ENCODE measurements around the gene ENPP7.

ENPP7 gene

GRCh38 chr17:79730769-79731483 is at the start of gene ENPP7:
TSS of gene ENPP7 (plus strand) at chr17:79730943. CDS start at chr17:79731140, 197 bp downstream.
- DNase-seq, result no peak

GRCh38 chr17:79681101-79681621 is 49.6 kb upstream of the ENPP7 start:
- no peak for DNase-seq

- no peak for DNase-seq
These were observed 49.0 kb upstream of the ENPP7 start for GRCh38 chr17:79681628-79682261.

- no peak for DNase-seq
These were observed 47.4 kb upstream of the ENPP7 start for GRCh38 chr17:79683365-79683764.

- DNase-seq, result no peak
These were observed 46.4 kb upstream of the ENPP7 start for GRCh38 chr17:79684132-79684985.

- DNase-seq, result no peak
These were observed 45.6 kb upstream of the ENPP7 start for GRCh38 chr17:79685121-79685520.

- DNase-seq, result no peak
These were observed 44.3 kb upstream of the ENPP7 start for GRCh38 chr17:79686476-79686875.

GRCh38 chr17:79690466-79690865 is 40.3 kb upstream of the ENPP7 start:
- DNase-seq, result no peak

- no peak for DNase-seq
These were observed 39.5 kb upstream of the ENPP7 start for GRCh38 chr17:79690988-79691836.

- DNase-seq, result no peak
These were observed 38.8 kb upstream of the ENPP7 start for GRCh38 chr17:79691931-79692330.

GRCh38 chr17:79693419-79693818 is 37.3 kb upstream of the ENPP7 start:
- DNase-seq, result no peak

GRCh38 chr17:79695293-79695790 is 35.4 kb upstream of the ENPP7 start:
- no peak for DNase-seq

- no peak for DNase-seq
These were observed 34.7 kb upstream of the ENPP7 start for GRCh38 chr17:79695797-79696609.

GRCh38 chr17:79696610-79696982 is 34.1 kb upstream of the ENPP7 start:
- DNase-seq, result no peak

GRCh38 chr17:79698146-79698846 is 32.4 kb upstream of the ENPP7 start:
- no peak for DNase-seq

GRCh38 chr17:79699386-79700036 is 31.2 kb upstream of the ENPP7 start:
- DNase-seq, result no peak

GRCh38 chr17:79700592-79700991 is 30.2 kb upstream of the ENPP7 start:
- DNase-seq, result no peak

- no peak for DNase-seq
These were observed 28.7 kb upstream of the ENPP7 start for GRCh38 chr17:79702034-79702433.

GRCh38 chr17:79702550-79703236 is 28.1 kb upstream of the ENPP7 start:
- no peak for DNase-seq

- DNase-seq, result no peak
These were observed 26.1 kb upstream of the ENPP7 start for GRCh38 chr17:79704691-79705090.

Data from CD4-positive, alpha-beta T cell treated with Interleukin-17A for 4 hours (primary cell).